22Rv1 (cell line): ENCODE measurements around the gene GAPDH.

Source experiments
- H3K27ac ChIP-seq: fragments of 450-650 bp; 2 replicates; pipeline ENCODE4 v1.5.1; 2017
- ZFX ChIP-seq: fragments of 450-650 bp; IDR thresholded peaks from 2 replicates; pipeline ENCODE4 v1.6.1; 2017; ENCODE audit warnings: antibody characterized with exemption, borderline replicate concordance
- TF ChIP-seq, protein P1 (sequence below): fragments of 450-650 bp; IDR thresholded peaks from 2 replicates; pipeline ENCODE4 v1.5.1; 2017; ENCODE audit warnings: mild to moderate bottlenecking

The GAPDH gene

DNA sequence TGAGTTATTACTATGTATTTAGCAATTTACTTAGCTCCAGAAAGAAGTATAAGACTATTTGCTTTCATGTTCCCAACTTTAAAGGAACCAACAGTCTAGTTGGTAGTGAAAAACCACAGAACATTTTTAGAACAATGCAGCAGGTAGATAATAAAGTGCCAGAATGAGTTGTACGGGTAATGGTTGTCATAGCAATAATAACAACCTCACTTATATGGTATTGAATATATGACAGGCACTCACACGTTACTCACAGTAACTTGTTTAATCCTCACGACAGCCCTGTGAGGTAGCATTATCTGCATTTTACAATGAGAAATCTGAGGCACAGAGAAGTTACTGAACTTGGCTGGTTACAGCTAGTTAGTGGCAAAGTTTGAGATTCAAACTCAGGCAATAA lies 10.6 kb upstream of the GAPDH start:
- TF ChIP-seq ZFX = no peak
- TF ChIP-seq, protein P1, sequence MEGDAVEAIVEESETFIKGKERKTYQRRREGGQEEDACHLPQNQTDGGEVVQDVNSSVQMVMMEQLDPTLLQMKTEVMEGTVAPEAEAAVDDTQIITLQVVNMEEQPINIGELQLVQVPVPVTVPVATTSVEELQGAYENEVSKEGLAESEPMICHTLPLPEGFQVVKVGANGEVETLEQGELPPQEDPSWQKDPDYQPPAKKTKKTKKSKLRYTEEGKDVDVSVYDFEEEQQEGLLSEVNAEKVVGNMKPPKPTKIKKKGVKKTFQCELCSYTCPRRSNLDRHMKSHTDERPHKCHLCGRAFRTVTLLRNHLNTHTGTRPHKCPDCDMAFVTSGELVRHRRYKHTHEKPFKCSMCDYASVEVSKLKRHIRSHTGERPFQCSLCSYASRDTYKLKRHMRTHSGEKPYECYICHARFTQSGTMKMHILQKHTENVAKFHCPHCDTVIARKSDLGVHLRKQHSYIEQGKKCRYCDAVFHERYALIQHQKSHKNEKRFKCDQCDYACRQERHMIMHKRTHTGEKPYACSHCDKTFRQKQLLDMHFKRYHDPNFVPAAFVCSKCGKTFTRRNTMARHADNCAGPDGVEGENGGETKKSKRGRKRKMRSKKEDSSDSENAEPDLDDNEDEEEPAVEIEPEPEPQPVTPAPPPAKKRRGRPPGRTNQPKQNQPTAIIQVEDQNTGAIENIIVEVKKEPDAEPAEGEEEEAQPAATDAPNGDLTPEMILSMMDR = no peak
- no peak overlapping the region for H3K27ac ChIP-seq

DNA sequence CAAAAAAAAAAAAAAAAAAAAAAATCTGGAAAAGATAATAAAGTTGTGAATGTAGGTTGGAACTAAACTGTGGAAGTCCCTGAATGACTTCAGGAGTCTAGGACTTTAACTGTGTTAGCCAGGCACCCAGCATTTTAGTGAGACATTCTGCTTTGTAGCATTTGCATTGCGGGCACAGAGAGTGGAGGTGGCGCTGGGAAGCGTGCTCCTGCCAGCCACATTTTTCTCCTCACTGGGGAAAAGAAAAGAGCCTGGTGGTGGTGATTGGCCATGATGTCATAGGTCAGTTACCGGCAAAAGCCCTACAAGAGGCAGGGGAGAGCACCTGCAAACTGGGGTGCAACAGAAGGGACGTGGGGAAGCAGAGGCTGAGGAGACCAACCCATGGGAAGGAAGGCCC lies 9.7 kb upstream of the GAPDH start:
- no peak overlapping the region for H3K27ac ChIP-seq
- no peak for TF ChIP-seq ZFX
- TF ChIP-seq, protein P1 = no peak

DNA sequence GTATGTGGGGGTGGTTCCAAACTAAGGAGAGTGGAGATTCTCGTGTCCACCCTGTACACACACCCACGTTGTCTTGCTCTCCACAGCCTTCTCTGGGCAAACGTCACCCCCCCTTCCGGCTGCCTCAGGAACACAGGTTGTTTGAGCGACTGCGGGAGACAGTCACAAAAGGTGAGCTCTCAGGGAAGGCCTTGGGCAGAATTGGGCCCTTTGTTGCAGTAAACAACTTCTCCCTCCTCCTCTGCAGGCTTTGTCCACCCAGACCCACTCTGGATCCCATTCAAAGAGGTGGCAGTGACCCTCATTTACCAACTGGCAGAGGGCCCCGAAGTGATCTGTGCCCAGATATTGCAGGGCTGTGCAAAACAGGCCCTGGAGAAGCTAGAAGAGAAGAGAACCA lies 8.1 kb upstream of the GAPDH start:
- no peak for TF ChIP-seq ZFX
- TF ChIP-seq, protein P1 = no peak
- no peak overlapping the region for H3K27ac ChIP-seq

DNA sequence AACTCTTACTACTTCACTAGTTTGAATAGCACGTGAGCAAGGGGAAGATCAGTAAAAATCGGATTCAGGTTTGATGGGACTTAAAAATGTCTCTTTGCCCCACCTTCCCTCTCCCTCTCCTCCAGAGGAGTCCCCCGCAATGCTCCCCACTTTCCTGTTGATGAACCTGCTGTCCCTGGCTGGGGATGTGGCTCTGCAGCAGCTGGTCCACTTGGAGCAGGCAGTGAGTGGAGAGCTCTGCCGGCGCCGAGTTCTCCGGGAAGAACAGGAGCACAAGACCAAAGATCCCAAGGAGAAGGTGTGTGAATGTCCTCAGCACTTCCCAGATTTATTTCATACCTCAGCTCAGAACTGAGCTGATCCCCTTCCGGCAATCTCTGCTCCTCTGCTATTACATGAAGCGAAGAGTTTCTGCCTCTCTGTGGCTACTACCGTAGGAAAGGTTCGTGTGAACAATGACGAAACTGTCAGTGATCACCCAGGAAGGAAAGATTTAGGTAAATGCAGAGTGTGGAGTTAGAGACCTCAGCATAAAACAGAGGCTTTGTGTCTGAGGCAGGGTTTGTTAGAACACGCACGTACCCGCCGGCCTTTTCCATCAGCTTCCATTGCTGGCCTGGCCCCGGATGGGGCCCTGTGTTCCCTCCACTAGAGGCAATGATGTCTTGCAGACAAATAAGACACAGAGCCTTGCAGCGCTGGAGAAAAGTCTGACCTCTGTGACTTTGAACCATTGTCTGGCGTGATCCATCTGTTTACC lies 7.4 kb upstream of the GAPDH start:
- TF ChIP-seq, protein P1 = no peak
- TF ChIP-seq ZFX = no peak
- no peak overlapping the region for H3K27ac ChIP-seq

DNA sequence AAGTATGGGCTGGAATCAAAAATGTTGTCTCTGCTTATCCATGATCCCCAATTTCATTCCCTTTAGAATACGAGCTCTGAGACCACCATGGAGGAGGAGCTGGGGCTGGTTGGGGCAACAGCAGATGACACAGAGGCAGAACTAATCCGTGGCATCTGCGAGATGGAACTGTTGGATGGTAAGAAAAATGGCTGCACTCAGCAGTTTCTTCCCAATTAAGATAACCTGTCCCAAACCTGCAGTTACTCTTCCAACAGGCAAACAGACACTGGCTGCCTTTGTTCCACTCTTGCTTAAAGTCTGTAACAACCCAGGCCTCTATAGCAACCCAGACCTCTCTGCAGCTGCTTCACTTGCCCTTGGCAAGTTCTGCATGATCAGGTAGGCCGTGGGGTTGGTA lies 6.6 kb upstream of the GAPDH start:
- TF ChIP-seq, protein P1 = no peak
- TF ChIP-seq ZFX = no peak
- H3K27ac ChIP-seq = no peak overlapping the region

DNA sequence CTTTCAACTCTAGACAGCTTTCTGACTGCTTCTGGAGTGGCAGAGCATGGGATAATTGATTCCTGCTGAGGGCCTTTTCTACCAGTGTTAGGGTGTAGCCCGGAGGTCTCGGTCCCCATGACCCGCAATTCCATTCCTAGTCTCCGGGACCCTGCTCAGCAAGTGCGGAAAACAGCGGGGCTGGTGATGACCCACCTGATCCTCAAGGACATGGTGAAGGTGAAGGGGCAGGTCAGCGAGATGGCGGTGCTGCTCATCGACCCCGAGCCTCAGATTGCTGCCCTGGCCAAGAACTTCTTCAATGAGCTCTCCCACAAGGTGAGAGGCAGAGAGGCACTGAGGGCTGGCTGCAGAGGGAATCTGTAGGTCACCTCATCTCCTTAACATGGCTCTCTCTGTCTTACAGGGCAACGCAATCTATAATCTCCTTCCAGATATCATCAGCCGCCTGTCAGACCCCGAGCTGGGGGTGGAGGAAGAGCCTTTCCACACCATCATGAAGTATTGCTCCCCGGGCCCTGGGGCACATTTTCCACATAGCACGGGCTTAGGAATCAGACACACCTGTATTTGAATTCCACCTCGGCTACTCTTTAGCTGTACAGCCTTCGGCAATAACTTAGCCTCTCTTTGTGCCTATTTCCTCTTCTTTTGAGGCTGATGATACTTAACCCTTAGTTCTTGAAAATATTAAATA lies 5.6 kb upstream of the GAPDH start:
- no peak overlapping the region for H3K27ac ChIP-seq
- TF ChIP-seq, protein P1 = no peak
- no peak for TF ChIP-seq ZFX

DNA sequence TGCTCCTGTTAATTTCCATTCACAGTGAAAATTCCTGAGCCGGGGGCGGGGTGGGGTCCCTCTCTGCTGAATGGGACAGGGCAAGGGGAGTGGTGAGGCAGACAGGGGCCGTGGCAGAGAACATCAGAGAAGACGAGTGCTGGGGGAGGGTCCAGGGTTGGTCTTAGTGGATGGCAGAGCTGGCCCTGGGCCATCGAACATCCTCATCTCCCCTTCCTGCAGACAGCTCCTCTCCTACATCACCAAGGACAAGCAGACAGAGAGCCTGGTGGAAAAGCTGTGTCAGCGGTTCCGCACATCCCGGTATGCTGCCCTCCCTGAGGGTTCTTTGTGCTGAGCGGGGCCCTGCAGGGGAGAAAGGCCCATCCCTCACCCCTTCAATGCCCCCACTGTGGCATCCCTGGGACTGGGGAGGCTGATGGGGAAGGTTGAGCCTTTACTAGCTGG lies 5.0 kb upstream of the GAPDH start:
- H3K27ac ChIP-seq = 0 out of 2 replicates have a peak overlapping the region, but pooled peaks have one; percentile 99
- TF ChIP-seq, protein P1 = no peak
- no peak for TF ChIP-seq ZFX
